COR-L47 (cell line): ENCODE results near the gene MRPS16.
"Not testable (repeated sequence)": the region's sequence is repeated elsewhere in the genome, so short reads cannot be mapped to it uniquely, and the experiment has no call there.

Experiments used
- DNase-seq: peaks from one replicate; lab custom pipeline; 2025; lab: John Stamatoyannopoulos, UW

MRPS16 gene

GRCh38 chr10:73252445-73253224 is at the start of gene MRPS16:
TSS of gene MRPS16 (minus strand) at chr10:73252644. CDS start at chr10:73252482, 162 bp downstream.
- DNase-seq: peak; percentile 79

- no peak for DNase-seq
Measured at GRCh38 chr10:73296946-73297345, 44.5 kb upstream of the MRPS16 start.

DNA sequence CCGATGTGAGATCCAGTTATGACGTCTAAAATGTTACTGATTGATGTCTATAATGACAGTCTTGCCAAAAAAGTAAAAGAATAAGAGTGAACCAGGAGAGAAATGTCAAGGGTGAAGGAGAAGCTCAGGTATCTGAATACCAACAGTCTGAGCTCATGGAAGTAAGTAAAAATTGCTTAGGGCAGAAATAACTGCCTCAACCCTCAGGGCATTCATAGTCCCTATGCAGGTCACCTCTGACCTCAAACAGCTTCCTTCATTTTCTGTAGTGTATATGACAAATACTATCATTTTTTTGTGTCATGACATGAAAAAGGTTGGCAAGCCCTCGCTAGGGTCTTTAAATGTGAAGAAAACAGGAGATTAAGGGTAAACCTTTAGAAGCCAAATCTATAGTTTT is 41.0 kb upstream of the MRPS16 start:
- DNase-seq: no peak

DNA sequence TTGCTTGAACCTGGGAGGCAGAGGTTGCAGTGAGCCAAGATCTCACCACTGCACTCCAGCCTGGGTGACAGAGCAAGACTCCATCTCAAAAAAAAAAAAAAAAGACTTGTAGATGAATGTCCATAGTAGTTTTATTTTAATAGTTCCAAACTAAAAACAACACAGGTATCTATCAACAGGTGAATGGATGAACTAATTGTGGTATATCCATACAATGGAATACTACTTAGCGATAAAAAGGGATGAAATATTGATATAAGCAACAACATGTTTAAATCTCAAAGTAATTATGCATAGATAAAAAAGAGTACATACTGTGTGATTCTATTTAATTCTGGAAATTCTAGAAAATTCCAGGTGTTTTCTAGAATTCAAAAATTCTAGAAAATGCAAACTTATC is 37.5 kb upstream of the MRPS16 start:
- DNase-seq: no peak

- DNase-seq: no peak
Measured at GRCh38 chr10:73287441-73287840, 35.0 kb upstream of the MRPS16 start.

GRCh38 chr10:73281097-73281496 is 28.7 kb upstream of the MRPS16 start:
- no peak for DNase-seq

- DNase-seq: no peak
Measured at GRCh38 chr10:73264423-73264822, 12.0 kb upstream of the MRPS16 start.

- DNase-seq: no peak
Measured at GRCh38 chr10:73263693-73264347, 11.4 kb upstream of the MRPS16 start.

DNA sequence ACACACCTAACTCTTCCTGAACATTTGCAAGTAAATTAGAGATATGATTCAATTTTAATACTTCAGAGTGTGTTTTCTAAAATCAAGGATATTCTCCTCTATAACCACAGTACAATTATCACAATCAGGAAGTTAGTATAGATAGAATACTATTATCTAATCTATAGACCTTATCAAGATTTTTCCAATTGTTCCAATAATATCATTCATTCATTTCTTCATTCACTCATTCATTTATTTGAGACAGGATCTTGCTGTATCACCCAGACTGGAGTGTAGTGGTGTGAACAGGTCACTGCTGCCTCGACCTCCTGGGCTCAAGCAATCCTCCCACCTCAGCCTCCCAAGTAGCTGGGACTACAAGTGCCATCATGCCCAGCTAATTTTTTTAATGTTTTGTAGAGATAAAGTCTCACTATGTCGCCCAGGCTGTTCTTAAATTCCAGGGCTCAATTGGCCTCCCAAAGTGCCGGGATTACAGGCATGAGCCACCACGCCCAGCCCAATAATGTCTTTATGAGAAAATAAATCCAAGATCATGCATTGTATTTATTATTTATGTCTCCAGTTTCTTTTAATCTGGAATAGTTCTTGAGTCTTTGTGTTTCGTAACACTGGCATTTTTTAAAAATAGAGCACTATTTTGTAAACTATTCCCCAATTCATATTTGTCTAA is 10.6 kb upstream of the MRPS16 start:
- no peak for DNase-seq

- DNase-seq: no peak
Measured at GRCh38 chr10:73262105-73262730, 9.8 kb upstream of the MRPS16 start.

GRCh38 chr10:73261362-73261995 is 9.0 kb upstream of the MRPS16 start:
- DNase-seq: no peak

DNA sequence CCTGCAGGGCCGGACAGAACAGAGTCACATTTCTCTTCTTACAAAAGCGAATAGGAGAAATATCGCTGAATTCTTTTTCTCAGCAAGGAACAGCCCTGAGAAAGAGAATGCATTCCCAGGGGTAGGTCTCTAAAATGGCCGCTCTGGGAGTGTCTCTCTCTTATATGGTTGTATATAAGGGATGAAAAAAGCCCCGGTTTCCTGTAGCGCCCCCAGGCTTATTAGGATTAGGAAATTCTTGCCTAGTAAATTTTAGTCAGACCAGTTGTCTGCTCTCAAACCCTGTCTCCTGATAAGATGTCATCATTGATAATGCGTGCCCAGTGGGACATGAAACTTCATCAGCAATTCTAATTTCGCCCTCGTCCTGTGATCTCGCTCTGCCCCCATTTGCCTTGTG is 6.2 kb upstream of the MRPS16 start:
- DNase-seq: not testable (repeated sequence)

GRCh38 chr10:73253225-73253555 is 746 bp upstream of the MRPS16 start:
- no peak for DNase-seq

- DNase-seq: no peak
Measured at GRCh38 chr10:73251683-73252444, 580 bp downstream of the MRPS16 start.

DNA sequence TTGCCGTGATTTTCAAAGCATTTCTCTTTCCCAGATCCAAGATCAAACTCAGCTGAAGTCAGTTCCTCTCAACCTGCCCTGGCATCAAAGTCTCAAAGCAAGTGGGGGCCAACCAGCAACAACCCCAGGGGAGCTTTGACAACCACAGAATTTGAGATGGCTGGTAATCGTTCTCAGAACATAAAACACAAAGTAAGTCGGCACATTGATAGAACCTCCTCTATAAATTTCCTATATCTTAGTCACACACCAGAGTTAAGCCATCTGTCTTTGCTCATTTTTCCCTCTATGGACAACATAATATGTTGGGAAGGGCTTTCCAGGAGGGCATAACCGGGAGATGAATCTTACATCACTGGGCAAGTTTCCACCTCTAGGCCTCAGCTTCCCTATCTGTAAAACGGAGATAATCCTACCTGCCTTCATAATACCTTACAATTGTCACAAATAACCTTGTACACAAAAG is 4.2 kb downstream of the MRPS16 start:
- no peak for DNase-seq

GRCh38 chr10:73247509-73248258 is 4.8 kb downstream of the MRPS16 start:
- no peak for DNase-seq

- peak; percentile 85 for DNase-seq
Measured at GRCh38 chr10:73246646-73247508, 5.6 kb downstream of the MRPS16 start, which contains the start of gene DNAJC9. TSS of gene DNAJC9 (minus strand) at chr10:73247255. CDS start at chr10:73247189, 66 bp downstream.

GRCh38 chr10:73246322-73246645 is 6.2 kb downstream of the MRPS16 start:
- DNase-seq: no peak

- no peak for DNase-seq
Measured at GRCh38 chr10:73244866-73245477, 7.5 kb downstream of the MRPS16 start.
